Bronchial epithelial cell (primary cell): Measurements from ENCODE around the gene KRT35. TPM values are rescaled to one million over a fixed set of nuclear protein-coding genes. Genes with fewer than 3 reads are reported as not detected.
"Not testable (repeated sequence)": the region's sequence is repeated elsewhere in the genome, so short reads cannot be mapped to it uniquely, and the experiment has no call there.

Source experiments
- DNase-seq: peaks from one replicate; pipeline ENCODE4 v3.0.0-alpha.2; 2010; ENCODE audit warnings: low read depth
- FAIRE-seq: peaks from 2 replicates; lab custom pipeline; 2011; peaks lifted over from hg19 to GRCh38; lab: Jason Lieb, UNC
- H3K27me3 ChIP-seq: 2 replicates; pipeline ENCODE4 v1.5.1; 2011; ENCODE audit warnings: low read length; ENCODE audit not compliant: control insufficient read depth, insufficient read depth
- H3K36me3 ChIP-seq: 2 replicates; pipeline ENCODE4 v1.5.1; 2011; ENCODE audit warnings: low read length; ENCODE audit not compliant: control insufficient read depth, insufficient read depth
- H3K4me3 ChIP-seq: 2 replicates; pipeline ENCODE4 v1.5.1; 2011; ENCODE audit warnings: mild to moderate bottlenecking, low read depth, low read length, control low read depth
- CTCF ChIP-seq: IDR thresholded peaks from 2 replicates; pipeline ENCODE4 v1.5.1; 2011; ENCODE audit warnings: mild to moderate bottlenecking, moderate library complexity, low read length, control low read depth, inconsistent platforms; ENCODE audit not compliant: insufficient read depth, severe bottlenecking
- total RNA-seq: library from RNA; depleted of rRNA; stranded (reverse); fragments of >200 nt; gene quantifications from 2 replicates; pipeline ENCODE4 v1.2.1, GENCODE V29; 2014

Gene KRT35
- total RNA-seq, 1 donor from 2014 or later: not detected

DNA sequence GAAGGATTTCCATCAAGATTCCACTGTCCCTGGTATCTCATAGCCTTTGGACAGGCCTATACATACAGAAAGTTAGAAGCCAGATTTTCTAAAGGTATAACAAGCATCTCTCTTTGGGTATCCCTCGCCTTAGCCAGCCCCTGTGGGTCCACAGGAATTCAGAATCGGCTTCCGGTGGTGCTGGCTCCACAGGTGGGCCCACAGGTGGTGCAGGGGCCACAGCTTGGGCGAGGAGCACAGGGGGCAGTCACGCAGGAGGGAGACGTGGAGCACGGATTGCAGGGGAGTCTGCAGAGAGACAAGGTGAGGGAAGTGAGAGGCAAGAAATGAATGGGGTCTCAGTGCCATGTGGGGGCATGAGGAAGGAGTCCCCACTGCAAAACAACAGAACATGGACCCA lies 43.7 kb downstream of the KRT35 start:
- Histone ChIP-seq H3K4me3 (no peak overlapping the region), H3K27me3 (no peaks in the 10 kb centered on the region), H3K36me3 (no peaks in the 10 kb centered on the region)
- FAIRE-seq: no peak
- DNase-seq: no peak
- no peak for TF ChIP-seq CTCF

DNA sequence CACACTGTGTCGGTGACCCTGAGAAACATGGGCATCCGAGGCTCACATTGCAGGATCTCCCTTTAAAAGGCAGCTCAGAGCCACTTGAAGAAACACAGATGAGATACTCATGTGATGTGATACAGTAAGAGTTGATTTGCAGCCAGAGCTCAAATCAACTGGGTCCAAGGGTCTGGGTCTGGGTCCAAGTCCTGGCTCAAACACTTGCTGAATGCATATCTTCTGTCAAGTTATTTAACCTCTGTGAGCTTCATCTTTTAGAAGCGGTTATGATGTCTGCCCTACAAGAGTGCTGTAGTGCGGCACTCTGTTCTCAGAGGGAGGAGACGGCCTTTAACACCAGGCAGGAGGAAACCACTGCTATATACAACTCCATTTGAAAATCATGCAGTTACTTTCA lies 46.5 kb downstream of the KRT35 start:
- Histone ChIP-seq H3K27me3 (no peaks in the 10 kb centered on the region), H3K36me3 (no peaks in the 10 kb centered on the region), H3K4me3 (no peak overlapping the region)
- DNase-seq (no peak), FAIRE-seq (no peak)
- no peak for TF ChIP-seq CTCF

GRCh38 chr17:41434005-41434404 lies 46.9 kb downstream of the KRT35 start:
- FAIRE-seq (no peak), DNase-seq (no peak)
- Histone ChIP-seq H3K36me3 (no peaks in the 10 kb centered on the region), H3K27me3 (no peaks in the 10 kb centered on the region), H3K4me3 (no peak overlapping the region)
- no peak for TF ChIP-seq CTCF

DNA sequence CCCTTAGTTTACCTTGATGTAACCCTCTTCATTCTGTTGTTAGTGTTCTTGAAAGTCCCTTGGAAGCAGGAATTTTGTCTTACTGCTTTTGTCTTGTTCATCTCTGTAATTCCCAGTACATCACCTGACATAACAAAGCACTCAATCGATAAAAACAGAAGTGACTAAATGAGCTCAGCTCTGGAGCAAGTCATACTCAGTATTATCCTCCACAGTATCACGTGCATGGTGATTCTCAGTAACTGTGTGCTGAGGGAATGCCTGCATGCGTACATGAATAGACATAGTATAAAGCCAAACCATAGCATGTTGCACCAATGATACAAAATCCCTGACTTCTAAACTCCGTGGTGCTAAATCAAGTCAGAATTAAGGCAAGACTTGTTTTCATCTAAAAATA lies 47.4 kb downstream of the KRT35 start:
- no peak for FAIRE-seq
- no peak for DNase-seq
- H3K27me3 ChIP-seq: no peaks in the 10 kb centered on the region

GRCh38 chr17:41430376-41430775 lies 50.6 kb downstream of the KRT35 start:
- H3K4me3 ChIP-seq, H3K36me3 ChIP-seq, H3K27me3 ChIP-seq, DNase-seq, FAIRE-seq: not testable (repeated sequence)

More for the DNA sequence above, 47.4 kb downstream of the KRT35 start:
- TF ChIP-seq CTCF: no peak
- H3K4me3 ChIP-seq: no peak overlapping the region
- no peaks in the 10 kb centered on the region for H3K36me3 ChIP-seq

DNA sequence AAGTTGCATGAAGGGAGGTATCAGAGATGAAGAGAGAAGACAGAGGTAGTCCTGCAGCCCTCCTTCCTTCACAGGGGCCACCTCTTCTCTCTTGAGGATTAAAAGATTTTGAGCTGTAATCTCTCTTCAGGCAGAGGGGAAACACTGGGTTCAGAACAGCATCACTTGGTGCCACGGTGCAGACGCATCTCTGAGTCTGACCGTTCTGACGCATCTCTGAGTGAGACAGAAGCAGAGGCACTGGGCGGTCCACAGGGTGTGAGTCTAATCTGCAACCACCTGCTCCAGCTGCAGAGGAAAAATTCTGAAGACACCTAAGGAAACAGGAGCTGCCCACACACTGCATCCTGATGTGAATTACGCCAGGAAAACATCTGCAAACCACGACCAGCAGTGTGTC lies 51.3 kb downstream of the KRT35 start:
- no peaks in the 10 kb centered on the region for H3K36me3 ChIP-seq

More for the DNA sequence above, 51.3 kb downstream of the KRT35 start:
- FAIRE-seq (peak; percentile 40), DNase-seq (no peak)
- H3K27me3 ChIP-seq: no peaks in the 10 kb centered on the region
- H3K4me3 ChIP-seq: no peak overlapping the region
- TF ChIP-seq CTCF: no peak
